ENCODE data around the gene FUT8.

Gene FUT8

DNA sequence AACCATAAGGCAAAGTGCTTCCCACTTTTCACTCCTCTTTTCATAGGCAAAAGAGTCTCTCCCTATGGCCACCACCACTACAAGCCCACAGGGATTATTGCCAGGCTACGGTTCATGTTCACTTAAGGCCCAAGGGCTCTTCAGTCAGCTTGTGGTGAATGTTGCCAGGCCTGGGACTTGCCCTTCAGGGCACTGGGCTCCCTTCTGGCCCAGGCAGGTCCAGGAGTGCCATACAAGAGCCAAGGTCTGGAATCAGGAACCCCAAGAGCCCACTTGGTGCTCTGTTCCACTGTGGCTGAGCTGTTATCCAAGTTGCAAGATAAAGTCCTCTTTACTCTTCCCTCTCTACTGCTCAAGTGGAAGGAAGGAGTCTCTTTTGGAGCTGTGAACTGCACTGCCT, 307.6 kb downstream of the FUT8 start:
- no peak for DNase-seq

DNA sequence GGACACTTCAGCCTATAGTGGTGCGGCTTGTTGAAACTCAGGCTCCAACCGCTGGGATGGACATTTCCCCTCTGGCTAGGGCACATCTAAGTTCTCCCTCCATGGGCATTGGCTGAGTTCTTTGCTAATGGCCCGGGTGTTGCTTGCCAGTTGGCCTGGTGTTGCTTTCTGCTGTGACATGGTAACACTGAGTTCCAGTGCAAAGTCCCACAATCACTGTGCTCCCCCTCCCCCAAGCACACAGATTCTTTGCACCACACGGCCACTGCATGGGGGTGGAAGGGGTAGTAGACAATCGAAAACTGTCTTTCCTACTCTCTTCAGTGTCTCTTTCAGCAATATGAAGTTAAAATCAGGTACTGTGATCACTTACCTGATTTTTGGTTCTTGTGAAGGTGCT, 308.2 kb downstream of the FUT8 start:
- DNase-seq = no peak

DNA sequence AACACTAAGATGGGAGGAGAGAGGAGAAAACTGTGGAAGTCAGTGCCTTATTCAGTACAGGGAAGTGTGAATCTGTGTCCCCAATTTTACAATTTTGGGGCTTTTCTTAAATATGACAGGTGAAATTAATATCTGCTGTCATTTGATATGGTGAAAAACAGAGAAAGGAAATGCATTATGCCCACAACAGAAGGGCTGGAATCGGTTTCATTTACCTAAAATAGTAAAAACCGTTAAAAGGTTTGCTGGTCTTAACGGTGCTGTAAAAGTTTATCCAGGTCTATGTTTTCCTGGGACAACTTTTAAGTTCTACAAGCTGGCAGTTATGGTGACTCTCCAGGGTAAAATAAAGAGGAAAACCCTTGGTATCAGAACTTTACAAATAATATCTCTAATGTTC, 310.8 kb downstream of the FUT8 start:
- DNase-seq = no peak

DNA sequence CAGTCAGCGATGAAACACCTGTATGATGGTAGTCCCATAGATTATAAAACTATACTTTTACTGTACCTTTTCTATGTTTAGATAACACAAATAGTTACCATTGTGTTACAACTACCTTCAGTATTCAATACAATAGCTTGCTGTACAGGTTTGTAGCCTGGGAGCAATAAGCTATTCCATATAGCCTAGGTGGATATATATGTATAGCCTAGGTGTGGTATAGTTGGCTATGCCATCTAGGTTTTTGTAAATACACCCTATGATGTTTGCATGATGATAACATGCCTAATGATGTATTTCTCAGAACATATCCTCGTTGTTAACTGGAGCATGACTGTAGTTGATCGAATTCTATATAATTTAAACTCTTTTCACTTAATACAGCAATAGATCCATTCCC, 316.1 kb downstream of the FUT8 start:
- DNase-seq = no peak

DNA sequence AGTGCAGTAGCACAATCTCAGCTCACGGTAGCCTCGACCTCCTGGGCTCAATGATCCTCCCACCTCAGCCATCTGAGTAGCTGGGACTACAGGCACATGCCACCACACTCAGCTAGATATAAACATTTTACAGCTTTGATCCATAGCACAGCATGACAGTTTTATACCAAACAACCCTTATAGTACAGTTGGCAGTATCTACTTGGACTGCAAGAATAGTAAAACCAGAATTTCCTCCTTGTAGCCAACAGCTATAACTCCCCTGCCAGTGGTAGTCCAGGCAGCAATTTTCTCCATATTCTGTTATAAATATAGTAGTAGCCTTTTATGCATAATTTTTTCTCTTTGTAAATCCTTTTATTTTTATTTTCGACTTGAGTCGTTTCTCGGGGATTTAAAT, 317.0 kb downstream of the FUT8 start:
- no peak for DNase-seq

DNA sequence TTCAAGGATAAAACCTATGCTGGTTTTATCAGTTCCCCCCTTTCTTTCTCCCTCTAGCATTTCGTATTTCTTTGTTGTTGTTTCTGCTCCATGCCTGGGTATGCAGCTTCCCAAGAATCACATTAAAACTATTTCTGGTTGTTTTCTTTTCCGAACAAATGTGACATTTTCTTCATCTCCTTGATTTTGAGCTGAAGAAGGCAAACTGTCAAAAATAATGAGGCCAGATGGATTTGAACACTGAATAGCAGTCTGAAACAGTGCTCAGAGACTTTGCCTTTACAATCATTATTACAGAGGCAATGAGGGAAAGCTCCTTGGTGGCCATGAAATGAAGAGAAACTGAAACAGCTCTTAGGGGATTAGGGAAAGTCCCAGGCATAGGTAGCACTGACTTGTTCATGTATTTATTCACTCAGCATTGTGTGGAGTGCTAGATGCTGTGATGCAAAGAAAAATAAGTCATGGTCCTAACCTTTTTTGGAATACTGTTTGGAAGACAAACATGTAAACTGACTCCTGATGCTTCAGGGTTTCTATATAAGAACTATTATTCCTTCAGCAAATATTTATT, 319.5 kb downstream of the FUT8 start:
- DNase-seq = no peak

DNA sequence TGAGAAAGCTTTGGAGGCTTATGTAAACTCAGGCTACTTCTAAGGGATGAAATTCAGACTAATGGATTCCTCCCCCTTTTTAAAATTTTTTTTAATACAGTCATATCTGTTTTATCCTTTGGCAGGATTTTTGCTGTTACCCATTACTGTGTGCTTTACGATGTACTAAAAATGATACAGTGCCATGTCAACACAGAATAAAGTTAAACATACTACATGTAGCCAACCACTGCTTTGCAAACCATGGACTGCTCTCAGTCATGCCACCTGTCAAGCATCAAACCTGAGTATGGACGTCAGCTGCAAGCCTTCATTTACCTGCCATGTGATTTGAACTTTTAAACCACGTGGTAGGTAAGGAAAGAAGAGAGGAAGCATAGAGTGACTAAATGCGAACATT, 325.8 kb downstream of the FUT8 start:
- DNase-seq = no peak

DNA sequence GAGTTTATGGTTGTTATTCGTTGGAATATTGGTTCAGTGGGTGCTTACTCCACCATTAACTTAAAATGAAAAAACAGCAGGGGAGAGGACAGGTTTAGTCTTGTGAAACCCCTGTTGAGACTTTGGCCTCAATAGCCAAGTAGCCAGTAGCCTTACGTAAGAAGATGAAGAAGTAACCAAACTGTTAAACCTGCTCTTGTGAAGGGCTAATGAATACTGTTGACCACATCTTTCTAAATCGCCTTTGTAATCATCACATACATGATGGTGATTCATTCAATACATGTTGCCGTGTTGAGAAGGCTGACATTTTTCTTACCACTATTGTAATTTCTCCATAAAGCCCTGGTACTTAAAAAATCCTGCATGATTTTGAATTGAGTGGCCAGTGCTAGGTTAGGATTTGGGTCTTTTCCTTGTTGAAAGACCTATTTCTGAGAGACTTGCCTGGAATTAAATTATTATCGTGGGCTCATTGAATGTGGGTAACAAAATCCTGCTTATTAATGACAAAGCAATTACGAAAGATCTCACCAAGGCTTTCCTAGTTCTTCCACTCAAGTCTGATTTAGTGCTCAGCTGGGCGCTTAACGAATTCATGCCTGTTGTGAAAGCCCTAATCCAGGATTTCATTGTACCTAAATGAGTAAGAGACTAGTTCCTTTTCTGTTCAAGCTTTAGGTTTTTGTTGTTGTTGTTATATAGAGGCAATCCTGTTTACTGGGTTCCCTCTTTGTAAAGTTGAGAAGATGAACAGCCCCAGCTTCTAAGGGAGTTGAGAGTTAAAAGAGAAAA, 333.1 kb downstream of the FUT8 start:
- no peak for DNase-seq

DNA sequence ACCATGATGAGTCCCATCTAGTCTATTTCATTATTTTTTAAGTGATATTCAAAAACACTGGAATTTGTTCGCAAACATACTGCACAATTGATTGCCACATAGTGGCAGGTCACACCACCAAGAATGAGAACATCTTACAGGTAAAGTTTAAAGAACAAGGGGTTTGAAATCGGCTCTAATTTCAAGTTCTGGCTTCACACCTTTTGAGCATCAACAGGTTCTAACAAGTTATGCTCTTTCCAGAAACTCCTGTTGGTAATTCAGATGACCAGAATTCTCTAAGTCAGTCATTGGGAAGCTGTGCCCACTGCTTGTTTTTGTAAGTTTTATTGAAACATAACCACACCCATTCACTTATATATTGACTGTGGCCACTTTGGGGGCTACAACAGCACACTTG, 336.3 kb downstream of the FUT8 start:
- no peak for DNase-seq

DNA sequence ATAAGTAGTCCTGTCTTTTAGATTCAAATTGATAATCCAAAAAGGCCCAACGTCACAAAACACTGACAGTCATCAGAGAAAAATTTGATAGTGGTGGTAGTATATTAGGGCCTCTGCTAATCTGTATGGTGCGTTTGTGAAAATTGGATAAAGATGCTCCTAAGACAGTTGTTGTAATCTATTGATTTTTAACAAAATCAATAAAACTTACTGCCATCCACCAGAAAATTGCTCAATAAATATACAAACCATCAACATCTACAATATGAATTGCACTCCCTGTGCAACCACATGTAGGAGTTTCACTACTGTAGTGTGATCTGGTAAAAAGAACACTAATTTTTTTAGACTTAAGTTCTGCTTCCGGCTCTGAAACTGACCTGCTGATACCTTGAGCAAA, 336.8 kb downstream of the FUT8 start:
- no peak for DNase-seq

DNA sequence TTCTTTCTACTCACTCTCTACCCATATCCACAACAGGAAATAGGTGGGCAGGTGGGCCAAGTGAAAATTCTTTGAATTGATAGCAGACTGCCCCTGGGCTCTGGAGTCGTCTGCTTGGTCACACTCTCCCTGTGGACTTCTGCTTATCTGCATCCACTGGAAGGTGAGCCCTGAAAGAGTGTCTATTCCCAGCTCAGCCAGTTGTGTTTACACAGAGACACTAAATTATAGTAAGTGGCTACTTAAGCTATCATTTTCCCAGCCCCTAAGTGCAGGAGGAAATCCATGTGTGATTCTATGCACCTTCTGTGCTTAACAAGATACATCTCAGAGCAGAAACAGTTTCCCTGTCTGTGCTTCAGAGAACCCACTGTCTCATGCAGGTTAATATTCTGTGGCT, 338.4 kb downstream of the FUT8 start:
- no peak for DNase-seq

DNA sequence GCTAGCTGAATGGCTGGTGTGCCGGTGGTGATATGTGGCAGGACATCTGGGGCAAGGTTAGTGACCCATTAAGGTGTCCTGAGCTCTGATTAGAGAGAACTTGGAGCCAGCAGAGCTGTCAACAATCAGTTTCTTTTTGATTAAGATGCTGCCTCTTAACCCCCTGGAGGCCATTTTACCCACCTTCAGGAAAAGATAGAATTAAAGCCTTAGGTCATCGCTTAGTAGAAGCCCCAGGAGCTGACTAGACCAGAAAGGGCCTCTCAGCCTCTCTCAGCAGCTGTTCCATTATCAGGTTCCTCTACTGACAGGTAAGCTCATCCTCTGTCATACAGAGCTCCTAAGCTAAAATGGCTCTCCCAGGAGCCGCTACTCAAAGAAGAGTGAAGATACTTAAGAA, 339.0 kb downstream of the FUT8 start:
- no peak for DNase-seq

DNA sequence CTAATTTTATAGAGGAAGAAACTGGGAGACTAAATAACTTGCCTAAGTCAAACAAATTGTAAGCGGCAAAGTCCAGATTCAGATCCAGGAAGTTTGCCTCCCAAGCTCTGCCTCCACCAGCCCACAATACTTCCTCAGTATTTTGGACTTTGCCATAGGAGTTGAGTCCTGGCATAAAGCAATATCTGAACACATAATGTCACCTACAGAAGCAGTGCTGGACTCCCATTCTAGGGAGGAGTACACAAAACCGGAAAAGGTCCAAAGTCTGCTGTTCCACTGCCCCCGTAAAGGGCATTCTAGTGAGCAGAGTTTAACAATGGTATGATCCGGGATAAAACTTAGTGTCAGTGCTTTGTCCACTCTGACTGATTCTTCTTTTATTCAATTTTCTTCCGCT, 340.5 kb downstream of the FUT8 start:
- DNase-seq = no peak

DNA sequence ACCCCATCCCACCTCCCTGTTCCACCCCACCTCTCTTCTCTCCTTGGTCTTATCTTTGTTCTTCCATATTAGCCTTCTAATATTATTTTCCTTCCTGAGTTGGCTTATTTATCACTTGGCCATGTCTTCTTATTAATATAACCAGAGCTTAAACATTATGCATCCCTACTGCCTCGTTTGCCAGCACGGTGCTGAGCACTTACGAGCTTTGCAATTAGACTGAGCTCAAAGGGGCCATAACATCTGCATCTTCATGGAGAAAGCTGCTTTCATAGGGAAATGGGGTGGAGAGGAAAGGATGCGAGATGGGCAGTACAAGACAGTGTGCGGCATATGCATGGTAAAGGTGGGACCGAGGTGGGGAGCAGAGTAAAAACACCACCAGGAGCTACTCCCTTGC, 342.8 kb downstream of the FUT8 start:
- DNase-seq = no peak

DNA sequence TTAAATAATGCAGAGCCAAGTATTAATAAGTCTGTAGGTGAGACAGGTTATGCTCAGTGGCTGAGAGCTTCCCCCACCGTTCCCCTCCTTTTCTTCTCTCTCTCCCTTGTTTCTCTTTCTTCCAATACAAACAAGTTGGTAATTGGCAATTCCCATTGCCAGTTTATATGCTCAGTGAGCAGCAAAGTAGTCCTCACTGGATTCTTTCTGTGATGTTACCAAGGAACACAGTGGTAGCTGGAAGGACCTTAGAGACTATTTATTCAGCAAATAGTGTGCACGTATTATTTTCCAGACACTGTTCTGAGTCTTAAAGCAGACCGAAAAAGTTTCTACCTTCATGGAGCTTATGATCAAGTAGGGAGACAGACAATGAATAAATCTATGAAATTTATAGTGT, 344.4 kb downstream of the FUT8 start:
- no peak for DNase-seq

DNA sequence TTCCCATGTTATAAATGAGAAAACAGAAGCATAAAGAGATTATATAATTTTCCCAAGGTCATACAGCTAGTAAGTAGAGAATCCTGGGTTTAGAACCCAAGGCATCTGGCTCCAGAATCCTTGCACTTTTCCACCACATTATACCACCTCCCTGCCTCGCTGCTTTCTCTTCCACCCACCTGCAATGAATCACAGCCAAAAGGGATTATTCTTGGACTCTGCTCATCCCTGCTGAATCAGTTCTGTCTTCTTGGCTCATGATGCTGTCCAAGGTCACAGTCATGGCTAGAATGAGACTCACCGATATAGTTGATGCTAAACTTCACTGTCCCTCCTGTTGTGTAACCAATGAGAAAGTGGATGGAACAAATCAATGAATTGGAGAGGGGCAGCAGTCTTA, 356.6 kb downstream of the FUT8 start:
- DNase-seq = no peak

DNA sequence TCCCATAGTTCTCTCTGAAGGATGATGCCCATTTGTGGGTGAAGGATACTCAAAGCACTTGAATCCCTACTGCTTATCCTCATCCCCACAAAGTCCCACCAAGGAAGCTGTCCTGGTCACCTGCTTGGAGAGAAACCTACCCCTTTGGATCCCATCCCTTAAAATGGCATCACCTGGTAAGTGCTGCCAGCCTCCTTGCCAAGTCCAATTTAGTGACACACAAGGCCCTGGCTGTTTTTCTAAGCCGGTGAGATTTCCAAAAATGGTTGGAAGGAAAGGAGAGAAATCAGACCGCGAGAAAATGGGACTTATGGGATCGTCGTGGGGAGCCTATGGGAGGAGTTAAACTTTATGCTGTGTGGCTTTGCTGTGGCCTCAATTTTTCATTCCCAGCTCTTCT, 358.2 kb downstream of the FUT8 start:
- DNase-seq = no peak

DNA sequence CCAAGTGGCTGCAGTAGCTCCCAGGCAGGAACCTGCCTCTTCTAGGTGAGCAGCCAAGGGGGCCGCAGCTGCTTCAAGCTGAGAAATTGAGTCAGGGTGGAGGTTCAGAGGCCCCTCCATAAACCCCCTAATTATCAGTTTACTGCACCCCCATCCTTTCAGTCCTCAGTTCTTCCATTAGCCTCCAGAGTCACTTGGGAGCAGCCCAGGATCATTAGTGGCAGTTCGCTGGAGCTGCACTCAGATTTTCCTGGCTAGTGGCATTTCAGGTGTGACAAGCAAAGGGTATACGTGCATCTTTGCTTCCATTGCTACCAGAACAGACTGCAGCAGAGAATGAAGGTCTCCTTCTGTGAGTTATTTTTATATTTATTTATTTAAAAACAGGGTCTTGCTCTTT, 358.7 kb downstream of the FUT8 start:
- no peak for DNase-seq

DNA sequence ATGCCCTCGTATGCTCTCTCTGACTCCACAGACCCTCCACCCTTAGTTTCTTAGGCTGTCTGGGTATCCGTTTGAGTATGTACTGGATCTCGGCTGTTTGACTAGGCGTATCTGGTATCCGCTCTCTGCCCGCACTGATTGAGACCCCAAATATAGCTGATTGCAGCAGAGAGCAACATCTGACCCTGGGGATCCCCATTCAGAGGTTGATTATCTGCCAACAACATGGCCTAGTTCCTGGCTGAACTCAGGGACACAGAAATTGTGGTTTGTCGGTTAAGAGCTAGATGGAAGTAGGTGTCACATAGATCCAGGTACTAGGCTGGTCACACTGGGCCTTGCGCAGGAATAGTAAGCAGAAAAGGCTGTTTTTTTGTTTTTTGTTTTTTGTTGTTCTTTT, 359.9 kb downstream of the FUT8 start:
- DNase-seq = no peak

DNA sequence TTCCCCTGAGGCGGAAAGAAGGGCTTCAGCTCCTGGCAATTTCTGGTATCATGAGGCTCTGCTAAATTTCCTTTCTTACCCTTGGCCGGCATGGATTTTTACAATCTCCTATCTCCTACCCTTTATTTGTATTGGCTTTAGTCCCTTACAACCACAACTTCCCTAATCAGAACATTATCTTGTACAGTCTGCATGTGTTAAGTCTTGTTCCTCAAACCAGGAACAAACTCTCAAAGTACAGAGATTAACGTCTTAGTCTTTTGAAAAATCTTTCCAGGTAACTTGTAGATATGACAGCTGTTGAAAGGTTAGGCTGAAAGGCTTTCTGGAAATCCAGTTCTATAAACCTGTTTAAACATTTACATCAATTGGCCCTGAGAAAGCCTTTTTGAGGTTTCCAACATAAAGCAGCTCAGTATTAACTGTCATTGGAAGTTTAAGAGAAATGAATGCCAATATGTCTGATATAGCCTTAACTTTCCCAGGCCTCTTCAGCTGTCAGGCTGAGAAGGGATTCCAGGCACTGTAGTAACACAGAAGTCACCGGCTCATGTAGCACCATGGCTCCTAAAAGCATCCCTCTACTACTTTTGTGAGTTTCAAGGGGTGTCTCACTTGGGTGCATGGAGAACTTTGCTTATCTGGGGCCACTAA, 360.5 kb downstream of the FUT8 start:
- DNase-seq = no peak

DNA sequence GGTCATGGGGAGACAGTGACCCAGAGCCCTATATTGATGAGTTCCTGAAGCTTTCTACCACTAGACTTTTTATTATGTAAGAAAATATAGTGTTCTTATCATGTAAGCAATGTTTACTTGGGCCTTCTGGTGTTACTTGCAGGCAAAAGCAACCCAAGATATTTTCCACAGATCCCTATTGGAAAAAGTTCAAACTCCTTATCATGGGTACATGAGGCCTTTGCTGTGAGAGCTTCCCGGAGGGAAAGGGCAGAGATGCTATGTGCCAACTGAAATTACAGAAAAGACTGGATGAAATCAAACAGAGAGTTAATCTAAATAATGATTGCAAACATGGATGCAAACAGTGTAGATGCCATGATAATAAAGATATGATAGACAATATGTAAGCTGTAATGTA, 361.5 kb downstream of the FUT8 start:
- DNase-seq = no peak

DNA sequence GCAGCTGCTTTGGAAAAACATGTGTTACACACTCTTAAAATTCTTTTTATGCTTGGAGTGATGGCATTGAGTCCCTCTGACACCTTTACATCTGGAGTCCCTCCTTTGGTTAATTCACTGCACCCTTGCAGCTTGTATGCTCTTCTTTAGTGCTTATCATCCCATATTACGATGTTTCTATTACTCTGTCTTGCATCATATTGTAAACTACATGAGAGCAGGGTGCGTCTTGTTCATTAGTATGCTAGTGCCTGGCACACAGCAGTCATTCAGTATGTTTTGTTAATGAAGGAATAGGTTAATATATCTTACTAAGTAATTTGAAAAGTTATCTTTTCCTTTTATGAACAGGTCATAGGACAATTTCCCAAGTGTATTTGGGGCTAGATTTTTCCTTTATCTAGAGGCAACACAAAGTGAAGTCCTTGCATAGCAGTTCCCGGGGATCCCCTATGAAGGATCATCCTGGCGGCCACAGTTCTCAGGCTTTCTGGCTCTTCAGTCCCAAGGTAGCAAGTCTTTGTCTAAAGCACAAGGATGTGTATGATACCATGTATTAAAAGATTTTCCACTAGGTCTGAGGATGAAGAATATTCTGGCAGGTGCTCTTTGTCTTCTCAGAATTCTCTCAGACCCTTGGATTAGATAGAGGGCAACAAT, 363.8 kb downstream of the FUT8 start:
- no peak for DNase-seq

DNA sequence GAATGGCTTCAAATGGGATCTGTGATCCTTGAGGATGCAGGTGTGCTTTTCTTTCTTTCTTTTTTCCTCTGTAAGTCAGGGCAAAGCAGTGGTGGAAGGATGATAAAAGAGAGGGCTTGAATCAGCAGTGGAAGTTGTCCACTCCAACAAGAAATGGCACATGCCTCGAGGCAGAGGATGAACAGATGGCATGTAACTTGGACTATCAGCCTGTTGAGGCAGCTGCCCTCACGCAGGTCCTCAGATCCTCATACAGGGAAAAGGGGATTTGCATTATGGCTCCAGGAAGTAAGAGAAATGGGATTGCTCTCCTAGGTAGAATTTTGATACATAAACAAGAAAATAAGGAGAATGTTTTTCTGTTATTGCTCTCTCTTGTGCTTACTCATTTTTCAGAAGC, 368.0 kb downstream of the FUT8 start:
- no peak for DNase-seq

DNA sequence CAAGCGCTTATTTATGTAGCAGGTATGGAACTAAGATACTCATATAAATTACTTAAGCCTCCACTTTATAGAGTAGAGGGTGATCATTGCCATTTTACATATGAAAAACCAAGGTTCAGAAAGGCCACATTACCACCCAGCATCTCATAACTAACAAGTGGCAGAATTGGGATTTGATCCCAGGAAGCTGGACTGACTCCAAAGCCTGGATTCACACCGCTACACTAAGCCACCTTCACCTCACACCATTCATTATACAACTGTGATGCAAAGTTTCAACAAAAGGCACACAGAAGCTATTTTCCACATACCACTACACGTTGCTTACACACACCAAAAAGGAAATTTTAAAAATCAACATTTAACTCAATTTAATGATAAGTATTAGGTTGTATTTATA, 370.6 kb downstream of the FUT8 start:
- no peak for DNase-seq

All from activated effector memory CD4-positive, alpha-beta T cell treated with Interleukin-2 at 50 U/mL for 16 hours (primary cell).